Right atrium auricular region (tissue), 2 donors: ENCODE results near the gene ACSF2. TPM values are rescaled to one million over a fixed set of nuclear protein-coding genes. Genes with fewer than 3 reads are reported as not detected.
"Not testable (repeated sequence)": the region's sequence is repeated elsewhere in the genome, so short reads cannot be mapped to it uniquely, and the experiment has no call there.

ENCODE experiments used
- DNase-seq: peaks from one replicate; pipeline ENCODE4 v3.0.0-alpha.2; 2019; ENCODE audit warnings: low spot score
- H3K27ac ChIP-seq, 2 donors: fragments of 200-600 bp; sonication (generic); 1 replicate in 1 of 2; 2 replicates in 1 of 2; pipeline ENCODE4 v1.5.1; 2016 to 2019
- H3K27me3 ChIP-seq, 2 donors: fragments of 200-600 bp; sonication (generic); one replicate each; pipeline versions ENCODE4 v1.5.1 to v1.6.0; 2017 to 2019
- H3K36me3 ChIP-seq: fragments of 200-600 bp; sonication (generic); one replicate; pipeline ENCODE4 v1.5.1; 2016
- H3K4me1 ChIP-seq, 2 donors: fragments of 200-600 bp; sonication (generic); one replicate each; pipeline versions ENCODE4 v1.5.1 to v1.6.0; 2017 to 2019
- H3K4me3 ChIP-seq, 2 donors: fragments of 200-600 bp; sonication (generic); 1 replicate in 1 of 2; 2 replicates in 1 of 2; pipeline ENCODE4 v1.5.1; 2017 to 2019; ENCODE audit warnings: mild to moderate bottlenecking in 1 of 2, moderate library complexity in 1 of 2
- H3K9me3 ChIP-seq, 2 donors: fragments of 200-600 bp; sonication (generic); one replicate each; pipeline ENCODE4 v1.5.1; 2019
- CTCF ChIP-seq, 2 donors: fragments of 200-600 bp; sonication (generic); IDR thresholded peaks; one replicate each; pipeline ENCODE4 v1.5.1; 2019; ENCODE audit warnings: antibody characterized with exemption in 2 of 2
- total RNA-seq, 2 donors: library from RNA; depleted of rRNA; stranded (reverse); fragments of >200 nt; gene quantifications; one replicate each; pipeline ENCODE4 v1.1.0, GENCODE V29; 2016

ACSF2 gene
- total RNA-seq, 2 donors from 2014 or later = 22.2 to 42.6 TPM

GRCh38 chr17:50470426-50470825, 44.4 kb downstream of the ACSF2 start:
- Histone ChIP-seq H3K9me3 (no peaks in the 10 kb centered on the region), H3K36me3 (no peaks in the 10 kb centered on the region), H3K4me1 (peaks cover 0 to 17% of the 10 kb centered on the region in 2 donors), H3K27me3 (no peaks in the 10 kb centered on the region), H3K4me3 (no peak overlapping the region), H3K27ac (no peak overlapping the region)
- DNase-seq = no peak
- no peak for TF ChIP-seq CTCF (IDR thresholded peaks at IDR 0.05)

GRCh38 chr17:50471009-50471905, 45.2 kb downstream of the ACSF2 start:
- Histone ChIP-seq H3K27ac (no peak overlapping the region), H3K9me3 (no peaks in the 10 kb centered on the region), H3K36me3 (no peaks in the 10 kb centered on the region), H3K4me1 (peaks cover 0 to 17% of the 10 kb centered on the region in 2 donors), H3K4me3 (no peak overlapping the region), H3K27me3 (no peaks in the 10 kb centered on the region)
- TF ChIP-seq CTCF (IDR thresholded peaks at IDR 0.05) = no peak
- no peak for DNase-seq

GRCh38 chr17:50472286-50472685, 46.3 kb downstream of the ACSF2 start:
- Histone ChIP-seq H3K27me3 (no peaks in the 10 kb centered on the region), H3K36me3 (no peaks in the 10 kb centered on the region), H3K4me1 (peaks cover 0 to 17% of the 10 kb centered on the region in 2 donors), H3K4me3 (no peak overlapping the region), H3K9me3 (no peaks in the 10 kb centered on the region), H3K27ac (no peak overlapping the region)
- no peak for DNase-seq
- TF ChIP-seq CTCF (IDR thresholded peaks at IDR 0.05) = no peak

GRCh38 chr17:50472761-50473161, 46.7 kb downstream of the ACSF2 start:
- not testable (repeated sequence) for H3K9me3 ChIP-seq, H3K4me3 ChIP-seq, H3K36me3 ChIP-seq, H3K27ac ChIP-seq, DNase-seq, H3K27me3 ChIP-seq
- H3K4me1 ChIP-seq = peaks cover 0 to 17% of the 10 kb centered on the region in 2 donors

- H3K9me3 ChIP-seq = no peaks in the 10 kb centered on the region
- peaks cover 0 to 13% of the 10 kb centered on the region in 2 donors for H3K4me1 ChIP-seq
- H3K27ac ChIP-seq = no peak overlapping the region
- no peaks in the 10 kb centered on the region for H3K36me3 ChIP-seq
- no peak overlapping the region for H3K4me3 ChIP-seq
- TF ChIP-seq CTCF (IDR thresholded peaks at IDR 0.05) = no peak
- no peaks in the 10 kb centered on the region for H3K27me3 ChIP-seq
- no peak for DNase-seq
Observed at GRCh38 chr17:50473901-50474300, 47.9 kb downstream of the ACSF2 start.

GRCh38 chr17:50474523-50474922, 48.5 kb downstream of the ACSF2 start:
- DNase-seq = no peak
- H3K4me3 ChIP-seq = no peak overlapping the region
- peaks cover 0 to 10% of the 10 kb centered on the region in 2 donors for H3K4me1 ChIP-seq
- H3K27ac ChIP-seq = no peak overlapping the region
- H3K36me3 ChIP-seq = no peaks in the 10 kb centered on the region
- no peak for TF ChIP-seq CTCF (IDR thresholded peaks at IDR 0.05)
- H3K27me3 ChIP-seq = no peaks in the 10 kb centered on the region
- no peaks in the 10 kb centered on the region for H3K9me3 ChIP-seq
